CD8-positive, alpha-beta memory T cell (primary cell): ENCODE measurements around the gene RNASEH2C. TPM values are rescaled to one million over a fixed set of nuclear protein-coding genes. Genes with fewer than 3 reads are reported as not detected.
A peak's percentile ranks its signal among the peaks of the same experiment; 100 is the strongest.

Experiments used
- CTCF ChIA-PET: fragments of 350-600 bp; sonication (Branson Sonifier 250); formaldehyde crosslinking; loops from one replicate; lab custom pipeline; 2021; ENCODE audit warnings: antibody characterized with exemption; lab: Charles Lee
- POLR2A ChIA-PET: fragments of 350-600 bp; sonication (Branson Sonifier 250); formaldehyde crosslinking; loops from one replicate; lab custom pipeline; 2021; ENCODE audit warnings: antibody characterized with exemption; lab: Charles Lee
- DNase-seq, 5 donors: peaks; one replicate each; pipeline versions ENCODE4 v3.0.0 to v3.0.0-alpha.2; 2020 to 2022; ENCODE audit warnings: mixed read lengths in 1 of 5
- H3K27ac ChIP-seq: one replicate; pipeline ENCODE4 v1.7.0; 2013; ENCODE audit warnings: low read depth, mild to moderate bottlenecking, low read length, moderate library complexity
- H3K27me3 ChIP-seq: 2 replicates; pipeline ENCODE4 v1.7.0; 2013; ENCODE audit warnings: low read length, mild to moderate bottlenecking; ENCODE audit not compliant: insufficient read depth, poor library complexity, severe bottlenecking
- H3K36me3 ChIP-seq: 2 replicates; pipeline ENCODE4 v1.7.0; 2013; ENCODE audit warnings: mild to moderate bottlenecking, low read length, moderate library complexity; ENCODE audit not compliant: insufficient read depth
- H3K4me1 ChIP-seq: 2 replicates; pipeline ENCODE4 v1.7.0; 2013; ENCODE audit warnings: mild to moderate bottlenecking, low read length, moderate library complexity; ENCODE audit not compliant: insufficient read depth
- H3K4me3 ChIP-seq: 2 replicates; pipeline ENCODE4 v1.7.0; 2013; ENCODE audit warnings: mild to moderate bottlenecking, low read length
- H3K9me3 ChIP-seq: 2 replicates; pipeline ENCODE4 v1.7.0; 2013; ENCODE audit warnings: mild to moderate bottlenecking, low read length
- H3K27ac Mint-ChIP-seq, 8 donors: one replicate each; pipeline ENCODE4 v1.8.0; 2020 to 2021; ENCODE audit warnings: mixed read lengths in 8 of 8, mild to moderate bottlenecking in 6 of 8, inconsistent platforms in 3 of 8, moderate library complexity in 3 of 8
- H3K27me3 Mint-ChIP-seq, 2 donors: one replicate each; pipeline ENCODE4 v1.8.0; 2020 to 2021; ENCODE audit warnings: mixed read lengths in 2 of 2, mild to moderate bottlenecking in 1 of 2, moderate library complexity in 1 of 2
- H3K36me3 Mint-ChIP-seq, 3 donors: one replicate each; pipeline ENCODE4 v1.8.0; 2020 to 2021; ENCODE audit warnings: mixed read lengths in 3 of 3, inconsistent platforms in 1 of 3, mild to moderate bottlenecking in 1 of 3
- H3K4me1 Mint-ChIP-seq, 3 donors: one replicate each; pipeline ENCODE4 v1.8.0; 2020 to 2021; ENCODE audit warnings: mixed read lengths in 3 of 3, inconsistent platforms in 1 of 3, mild to moderate bottlenecking in 1 of 3
- H3K4me3 Mint-ChIP-seq, 7 donors: one replicate each; pipeline ENCODE4 v1.8.0; 2020 to 2021; ENCODE audit warnings: mixed read lengths in 7 of 7, mild to moderate bottlenecking in 6 of 7, moderate library complexity in 4 of 7, inconsistent platforms in 2 of 7
- H3K9me3 Mint-ChIP-seq, 5 donors: one replicate each; pipeline ENCODE4 v1.8.0; 2020 to 2022; ENCODE audit warnings: mixed read lengths in 5 of 5, mild to moderate bottlenecking in 3 of 5, moderate library complexity in 2 of 5, inconsistent platforms in 1 of 5
- polyA plus RNA-seq: library from polyadenylated mRNA; unstranded; fragments of 300-500 nt; fragmentation: Illumina TruSeq; gene quantifications from one replicate; pipeline ENCODE4 v1.2.3, GENCODE V29; 2021
- total RNA-seq, 2 experiments: library from RNA; stranded (reverse); gene quantifications; one replicate each; pipeline ENCODE4 v1.2.3, GENCODE V29; 2021

RNASEH2C gene
- total and polyA plus RNA-seq, 3 experiments from 2014 or later = 87.7 to 114 (median 106) TPM

- peaks cover 4 to 82% (median 12%) of the 10 kb centered on the region in 3 donors for H3K36me3 Mint-ChIP-seq
- DNase-seq = no peak
- ChIA-PET CTCF (no interaction called here), POLR2A (no interaction called here)
- H3K4me1 ChIP-seq = peaks cover 32% of the 10 kb centered on the region
- peak overlapping the region in 4 of 8 donors; percentile 21 to 51 (median 30) for H3K27ac Mint-ChIP-seq
- no peaks in the 10 kb centered on the region for H3K27me3 ChIP-seq
- no peak overlapping the region for H3K27ac ChIP-seq
- H3K36me3 ChIP-seq = peaks cover 58% of the 10 kb centered on the region
- H3K4me3 ChIP-seq = no peak overlapping the region
- peak overlapping the region in 2 of 7 donors; percentile 50 to 99 for H3K4me3 Mint-ChIP-seq
- no peaks in the 10 kb centered on the region for H3K27me3 Mint-ChIP-seq
- no peaks in the 10 kb centered on the region for H3K9me3 Mint-ChIP-seq
- no peaks in the 10 kb centered on the region for H3K9me3 ChIP-seq
- peaks cover 37 to 61% (median 39%) of the 10 kb centered on the region in 3 donors for H3K4me1 Mint-ChIP-seq
Measured at GRCh38 chr11:65716774-65717405, 3.7 kb downstream of the RNASEH2C start.

GRCh38 chr11:65716302-65716701 is 4.3 kb downstream of the RNASEH2C start:
- H3K9me3 Mint-ChIP-seq = no peaks in the 10 kb centered on the region
- H3K36me3 Mint-ChIP-seq = peaks cover 4 to 84% (median 12%) of the 10 kb centered on the region in 3 donors
- H3K36me3 ChIP-seq = peaks cover 58% of the 10 kb centered on the region
- H3K4me3 Mint-ChIP-seq = peak overlapping the region in 1 of 7 donors; percentile 63
- DNase-seq = no peak
- H3K27ac Mint-ChIP-seq = peak overlapping the region in 3 of 8 donors; percentile 4 to 51 (median 34)
- H3K9me3 ChIP-seq = no peaks in the 10 kb centered on the region
- no peaks in the 10 kb centered on the region for H3K27me3 Mint-ChIP-seq
- ChIA-PET POLR2A (no interaction called here), CTCF (no interaction called here)
- no peak overlapping the region for H3K27ac ChIP-seq
- H3K4me3 ChIP-seq = no peak overlapping the region
- peaks cover 40 to 65% (median 43%) of the 10 kb centered on the region in 3 donors for H3K4me1 Mint-ChIP-seq
- peaks cover 32% of the 10 kb centered on the region for H3K4me1 ChIP-seq
- H3K27me3 ChIP-seq = no peaks in the 10 kb centered on the region

DNA sequence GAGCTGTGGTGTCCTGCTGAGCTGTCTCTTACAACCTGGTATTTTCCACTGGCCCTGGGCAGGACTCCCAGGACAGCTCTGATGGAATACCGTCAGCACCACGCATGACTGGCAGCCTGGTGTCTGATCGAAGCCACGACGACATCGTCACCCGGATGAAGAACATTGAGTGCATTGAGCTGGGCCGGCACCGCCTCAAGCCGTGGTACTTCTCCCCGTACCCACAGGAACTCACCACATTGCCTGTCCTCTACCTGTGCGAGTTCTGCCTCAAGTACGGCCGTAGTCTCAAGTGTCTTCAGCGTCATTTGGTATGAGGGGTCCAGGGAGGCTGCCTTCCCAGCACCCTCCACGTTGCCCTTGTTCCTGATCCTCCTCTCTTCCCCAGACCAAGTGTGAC is 6.2 kb downstream of the RNASEH2C start:
- Mint-ChIP-seq H3K27ac (peak overlapping the region in 4 of 8 donors; percentile 12 to 82 (median 36)), H3K27me3 (no peaks in the 10 kb centered on the region), H3K36me3 (peaks cover 4 to 73% (median 12%) of the 10 kb centered on the region in 3 donors), H3K4me3 (peak overlapping the region in 5 of 7 donors; percentile 15 to 79 (median 48)), H3K4me1 (peaks cover 34 to 56% (median 36%) of the 10 kb centered on the region in 3 donors), H3K9me3 (no peaks in the 10 kb centered on the region)
- POLR2A ChIA-PET = no interaction called here
- H3K27ac ChIP-seq = no peak overlapping the region
- CTCF ChIA-PET = interaction anchor here (1.0 to 1.3 kb wide), 4 partner anchors 15 to 173 kb away, joined by 3 read pairs; partner anchors contain the start of gene MUS81
- no peak for DNase-seq
- peaks cover 30% of the 10 kb centered on the region for H3K4me1 ChIP-seq
- H3K4me3 ChIP-seq = no peak overlapping the region
- no peaks in the 10 kb centered on the region for H3K9me3 ChIP-seq
- no peaks in the 10 kb centered on the region for H3K27me3 ChIP-seq
- H3K36me3 ChIP-seq = peaks cover 58% of the 10 kb centered on the region

- ChIA-PET POLR2A (interaction anchor here (0.8 kb wide), 1 partner anchor 120 kb away, joined by 3 read pairs; the partner anchor contains the start of gene SNX32), CTCF (interaction anchor here (1.0 to 3.3 kb wide), 5 partner anchors 16 to 147 kb away, joined by 3 to 50 read pairs (median 17); partner anchors contain the start of gene MUS81)
- Histone ChIP-seq H3K9me3 (no peaks in the 10 kb centered on the region), H3K27me3 (no peaks in the 10 kb centered on the region), H3K4me1 (peaks cover 20% of the 10 kb centered on the region), H3K36me3 (peaks cover 51% of the 10 kb centered on the region), H3K4me3 (no peak overlapping the region), H3K27ac (peak overlapping the region; percentile 94)
- Mint-ChIP-seq H3K27ac (peak overlapping the region; percentile 34 to 100 (median 88)), H3K4me3 (peak overlapping the region in 6 of 7 donors; percentile 51 to 76 (median 67)), H3K9me3 (no peaks in the 10 kb centered on the region), H3K4me1 (peaks cover 24 to 46% (median 26%) of the 10 kb centered on the region in 3 donors), H3K36me3 (peaks cover 4 to 63% (median 12%) of the 10 kb centered on the region in 3 donors), H3K27me3 (no peaks in the 10 kb centered on the region)
- no peak for DNase-seq
Measured at GRCh38 chr11:65713212-65713969, 7.2 kb downstream of the RNASEH2C start.

GRCh38 chr11:65712633-65713076 is 7.9 kb downstream of the RNASEH2C start:
- Mint-ChIP-seq H3K9me3 (no peaks in the 10 kb centered on the region), H3K4me3 (peak overlapping the region; percentile 94 to 99 (median 96)), H3K27me3 (no peaks in the 10 kb centered on the region), H3K36me3 (peaks cover 4 to 55% (median 12%) of the 10 kb centered on the region in 3 donors), H3K27ac (peak overlapping the region; percentile 98 to 100 (median 99)), H3K4me1 (peaks cover 22 to 38% (median 23%) of the 10 kb centered on the region in 3 donors)
- H3K4me1 ChIP-seq = peaks cover 19% of the 10 kb centered on the region
- no peaks in the 10 kb centered on the region for H3K27me3 ChIP-seq
- ChIA-PET CTCF (interaction anchor here (1.5 to 3.3 kb wide), 10 partner anchors 8 to 310 kb away, joined by 3 to 50 read pairs (median 18); partner anchors contain the start of genes CCDC85B, FIBP, MUS81 and RNASEH2C), POLR2A (interaction anchor here (0.6 to 1.8 kb wide), 5 partner anchors 8 to 121 kb away, joined by 3 to 19 read pairs (median 5); partner anchors contain the start of genes RELA, RNASEH2C and SNX32)
- H3K36me3 ChIP-seq = peaks cover 43% of the 10 kb centered on the region
- no peak for DNase-seq
- peak overlapping the region; percentile 94 for H3K27ac ChIP-seq
- H3K9me3 ChIP-seq = no peaks in the 10 kb centered on the region
- H3K4me3 ChIP-seq = peak overlapping the region; percentile 74

DNA sequence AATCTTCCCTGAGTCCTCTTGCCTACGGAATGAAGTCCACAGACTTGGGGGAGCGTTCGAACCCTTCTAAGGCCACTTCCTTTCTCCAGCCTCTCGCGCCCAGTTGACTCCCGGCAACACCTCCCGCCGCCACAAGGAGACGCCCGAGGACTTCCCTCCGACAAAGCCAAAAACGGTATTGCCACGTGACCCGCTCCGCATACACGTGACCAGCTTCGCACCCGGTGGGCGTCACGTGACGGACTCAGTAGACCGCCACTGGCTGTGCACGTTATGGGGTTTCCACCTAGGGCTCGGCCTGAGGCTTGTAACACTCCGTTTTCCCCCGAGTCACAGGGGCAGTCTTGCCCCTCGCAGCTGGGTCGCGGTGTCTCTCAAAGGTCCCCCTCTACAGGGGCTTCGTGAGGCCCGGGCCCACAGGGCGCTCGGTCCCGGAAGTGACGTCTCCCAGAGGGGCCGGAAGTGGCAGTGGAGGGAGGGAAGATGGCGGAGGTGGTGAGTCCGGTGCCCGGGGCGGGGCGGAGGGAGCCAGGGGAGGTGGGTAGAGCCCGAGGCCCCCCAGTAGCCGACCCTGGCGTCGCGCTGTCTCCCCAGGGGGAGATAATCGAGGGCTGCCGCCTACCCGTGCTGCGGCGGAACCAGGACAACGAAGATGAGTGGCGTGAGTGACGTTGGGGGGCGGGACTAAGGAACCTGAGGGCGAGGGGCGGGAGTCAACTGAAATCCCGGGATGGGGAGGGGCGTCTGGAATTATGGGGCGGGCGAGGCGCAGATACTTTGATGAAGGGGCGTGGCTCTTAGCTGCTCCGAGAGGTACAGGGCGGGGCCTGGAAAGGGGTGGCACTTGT is 8.6 kb downstream of the RNASEH2C start, which contains the start of gene KAT5:
Gene KAT5 (plus strand): TSS at position 468 of the 848 bp plus-strand sequence. CDS start 16 bp downstream, at position 484.
- peak within 1 kb of the TSS; percentile 74 for H3K4me3 ChIP-seq
- ChIA-PET POLR2A (interaction anchor here (0.6 to 1.8 kb wide), 14 partner anchors 8 to 1405 kb away, joined by 3 to 19 read pairs (median 5); partner anchors contain the start of genes FIBP, RELA, RNASEH2C and SIPA1), CTCF (interaction anchor here (0.7 to 3.3 kb wide), 40 partner anchors 9 to 636 kb away, joined by 3 to 50 read pairs (median 4); partner anchors contain the start of genes AP5B1, B4GAT1, BANF1 and CATSPER1)
- peak within 1 kb of the TSS; percentile 94 for H3K27ac ChIP-seq
- Mint-ChIP-seq H3K9me3 (no peaks in the 10 kb centered on the region), H3K4me1 (peaks cover 20 to 32% (median 20%) of the 10 kb centered on the region in 3 donors), H3K36me3 (peaks cover 4 to 49% (median 8%) of the 10 kb centered on the region in 3 donors), H3K27me3 (no peaks in the 10 kb centered on the region), H3K27ac (peak within 1 kb of the TSS; percentile 98 to 100 (median 99)), H3K4me3 (peak within 1 kb of the TSS; percentile 94 to 99 (median 96))
- H3K9me3 ChIP-seq = no peaks in the 10 kb centered on the region
- no peaks in the 10 kb centered on the region for H3K27me3 ChIP-seq
- H3K4me1 ChIP-seq = peaks cover 19% of the 10 kb centered on the region
- peak; percentile 97 to 99 (median 98) for DNase-seq
- H3K36me3 ChIP-seq = peaks cover 37% of the 10 kb centered on the region

DNA sequence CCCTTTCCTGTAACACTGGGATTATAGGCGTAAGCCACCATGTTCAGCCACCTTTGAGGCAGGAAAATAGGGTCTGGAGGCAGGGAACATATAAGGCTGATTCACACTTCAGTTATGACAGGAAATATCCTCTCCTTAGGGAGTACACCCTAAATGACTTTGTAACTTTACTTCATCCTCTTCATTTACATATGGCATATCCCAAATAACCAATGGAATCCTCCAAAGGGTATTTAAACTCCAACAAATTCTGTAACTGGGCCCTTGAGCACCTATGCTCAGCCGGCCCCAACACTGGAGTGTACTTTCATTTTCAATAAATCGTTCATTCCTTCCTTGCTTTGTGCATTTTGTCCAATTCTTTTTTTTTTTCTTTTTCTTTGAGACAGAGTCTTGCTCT is 10.2 kb downstream of the RNASEH2C start:
- Mint-ChIP-seq H3K9me3 (no peaks in the 10 kb centered on the region), H3K4me3 (peak overlapping the region in 2 of 7 donors; percentile 37 to 43), H3K27me3 (no peaks in the 10 kb centered on the region), H3K36me3 (peaks cover 4 to 35% (median 8%) of the 10 kb centered on the region in 3 donors), H3K27ac (no peak overlapping the region), H3K4me1 (peaks cover 20 to 34% (median 21%) of the 10 kb centered on the region in 3 donors)
- CTCF ChIA-PET = interaction anchor here (1.3 to 3.3 kb wide), 7 partner anchors 55 to 174 kb away, joined by 3 to 21 read pairs (median 16); partner anchors contain the start of genes AP5B1 and PCNX3
- no peak overlapping the region for H3K4me3 ChIP-seq
- peaks cover 19% of the 10 kb centered on the region for H3K4me1 ChIP-seq
- no peak overlapping the region for H3K27ac ChIP-seq
- no peaks in the 10 kb centered on the region for H3K27me3 ChIP-seq
- POLR2A ChIA-PET = no interaction called here
- no peaks in the 10 kb centered on the region for H3K9me3 ChIP-seq
- DNase-seq = no peak
- H3K36me3 ChIP-seq = peaks cover 25% of the 10 kb centered on the region
